HL-60 (cell line): ENCODE measurements around the gene CPN1.
"Not testable (repeated sequence)": the region's sequence is repeated elsewhere in the genome, so short reads cannot be mapped to it uniquely, and the experiment has no call there.

Source experiments
- DNase-seq, 2 experiments: peaks; one replicate each; pipeline ENCODE4 v3.0.0-alpha.2; 2010 to 2020; ENCODE audit warnings: low read depth in 1 of 2, low spot score in 1 of 2
- H3K27ac ChIP-seq: fragments of 250-450 bp; sonication (Bioruptor Pico); replicated peaks from 2 replicates; pipeline ENCODE4 v1.5.1; 2020; ENCODE audit warnings: mild to moderate bottlenecking, moderate library complexity
- H3K27me3 ChIP-seq: fragments of 250-450 bp; sonication (Bioruptor Pico); 2 replicates; pipeline ENCODE4 v1.5.1; 2021; ENCODE audit warnings: mild to moderate bottlenecking, moderate library complexity; ENCODE audit not compliant: insufficient read depth, poor library complexity, severe bottlenecking
- H3K4me3 ChIP-seq: replicated peaks from 2 replicates; pipeline ENCODE4 v1.5.1; 2011; ENCODE audit warnings: mild to moderate bottlenecking, control low read depth, low read length; ENCODE audit not compliant: insufficient read depth
- CTCF ChIP-seq: IDR thresholded peaks from one replicate; pipeline ENCODE4 v1.5.1; 2011; ENCODE audit warnings: low read length, control low read depth, inconsistent platforms; ENCODE audit not compliant: insufficient read depth
- GABPA ChIP-seq: IDR thresholded peaks from 2 replicates; pipeline ENCODE4 v1.6.1; 2012; ENCODE audit warnings: low read depth
- POLR2AphosphoS5 ChIP-seq: IDR thresholded peaks from 2 replicates; pipeline ENCODE4 v1.6.1; 2012; ENCODE audit warnings: low read depth
- REST ChIP-seq: IDR thresholded peaks from 2 replicates; pipeline ENCODE4 v1.6.1; 2012; ENCODE audit warnings: low read depth; ENCODE audit not compliant: insufficient replicate concordance
- SPI1 ChIP-seq: IDR thresholded peaks from 2 replicates; pipeline ENCODE4 v1.6.1; 2012; ENCODE audit warnings: low read depth, mild to moderate bottlenecking, borderline replicate concordance

The CPN1 gene

GRCh38 chr10:100013621-100014020 is 68.0 kb downstream of the CPN1 start:
- Histone ChIP-seq H3K4me3 (no peak overlapping the region), H3K27me3 (peaks cover 8% of the 10 kb centered on the region), H3K27ac (no peak overlapping the region)
- DNase-seq, result no peak
- no peak for TF ChIP-seq POLR2AphosphoS5
- TF ChIP-seq CTCF, result no peak
- TF ChIP-seq GABPA, result no peak
- TF ChIP-seq SPI1, result no peak
- no peak for TF ChIP-seq REST

GRCh38 chr10:100011906-100012305 is 69.8 kb downstream of the CPN1 start:
- H3K4me3 ChIP-seq, H3K27me3 ChIP-seq, H3K27ac ChIP-seq, DNase-seq: not testable (repeated sequence)

GRCh38 chr10:100009793-100010676 is 71.6 kb downstream of the CPN1 start, which contains the start of gene DNMBP:
Gene DNMBP (minus strand): TSS chr10:100009947. CDS start chr10:99972124, 37,823 bp downstream.
- peak; percentile 42 to 60 for DNase-seq
- no peak for TF ChIP-seq GABPA
- TF ChIP-seq SPI1, result no peak
- TF ChIP-seq REST, result no peak
- no peak for TF ChIP-seq POLR2AphosphoS5
- no peak for TF ChIP-seq CTCF
- H3K4me3 ChIP-seq, result peak within 1 kb of the TSS; percentile 62
- peaks cover 8% of the 10 kb centered on the region for H3K27me3 ChIP-seq
- H3K27ac ChIP-seq, result no peak within 1 kb of the TSS

GRCh38 chr10:100009283-100009792 is 72.3 kb downstream of the CPN1 start:
- Histone ChIP-seq H3K27me3 (peaks cover 8% of the 10 kb centered on the region), H3K4me3 (peak overlapping the region; percentile 62), H3K27ac (no peak overlapping the region)
- DNase-seq, result peak; percentile 6 to 32
- TF ChIP-seq POLR2AphosphoS5, result no peak
- TF ChIP-seq CTCF, result peak; percentile 18
